WTC11 (cell line): ENCODE measurements around the gene CRACR2A. TPM values are rescaled to one million over a fixed set of nuclear protein-coding genes. Genes with fewer than 3 reads are reported as not detected.

Source experiments
- ATAC-seq: fragments of 200-7000 bp; cut with Tn5 transposase; 2 replicates; pipeline ENCODE4 v1.10.0; 2021; ENCODE audit warnings: mild to moderate bottlenecking, moderate library complexity
- CTCF ChIA-PET: fragments of 300-600 bp; sonication (Branson Sonifier 250); formaldehyde crosslinking; loops from one replicate; lab custom pipeline; 2021; ENCODE audit warnings: antibody characterized with exemption; lab: Charles Lee
- POLR2A ChIA-PET: fragments of 350-600 bp; sonication (Branson Sonifier 250); formaldehyde crosslinking; loops from one replicate; lab custom pipeline; 2021; ENCODE audit warnings: antibody characterized with exemption; lab: Charles Lee
- DNase-seq: peaks from one replicate; pipeline ENCODE4 v3.0.0; 2021; ENCODE audit warnings: low spot score
- H3K27ac Mint-ChIP-seq: 2 replicates; pipeline ENCODE4 v1.8.0; 2021; ENCODE audit warnings: mixed read lengths
- H3K27me3 Mint-ChIP-seq: 2 replicates; pipeline ENCODE4 v1.8.0; 2021; ENCODE audit warnings: low read depth, mild to moderate bottlenecking, moderate library complexity, mixed read lengths
- H3K36me3 Mint-ChIP-seq: 2 replicates; pipeline ENCODE4 v1.8.0; 2021; ENCODE audit warnings: mixed read lengths
- H3K4me1 Mint-ChIP-seq: 2 replicates; pipeline ENCODE4 v1.8.0; 2022; ENCODE audit warnings: mixed read lengths
- H3K4me3 Mint-ChIP-seq: 2 replicates; pipeline ENCODE4 v1.8.0; 2021; ENCODE audit warnings: mild to moderate bottlenecking, moderate library complexity, mixed read lengths
- H3K9me3 Mint-ChIP-seq: 2 replicates; pipeline ENCODE4 v1.8.0; 2021; ENCODE audit warnings: mixed read lengths
- AR ChIP-seq: fragments of 250-450 bp; sonication (Bioruptor Pico); IDR thresholded peaks from 2 replicates; pipeline ENCODE4 v1.9.0; 2021; ENCODE audit warnings: mild to moderate bottlenecking
- ATF2 ChIP-seq: sonication (generic); formaldehyde crosslinking; IDR thresholded peaks from 2 replicates; pipeline ENCODE4 v1.8.1; 2022; ENCODE audit warnings: low read depth, missing genetic modification reagents, borderline replicate concordance
- E2F4 ChIP-seq: sonication (generic); formaldehyde crosslinking; IDR thresholded peaks from 2 replicates; pipeline ENCODE4 v1.8.1; 2022; ENCODE audit warnings: low read depth, mild to moderate bottlenecking, moderate library complexity, missing genetic modification reagents, borderline replicate concordance
- ELF4 ChIP-seq: sonication (generic); formaldehyde crosslinking; IDR thresholded peaks from 2 replicates; pipeline ENCODE4 v1.8.1; 2022; ENCODE audit warnings: low read depth, mild to moderate bottlenecking, moderate library complexity, missing genetic modification reagents
- ESRRA ChIP-seq: sonication (generic); formaldehyde crosslinking; IDR thresholded peaks from 2 replicates; pipeline ENCODE4 v1.8.1; 2022; ENCODE audit warnings: mild to moderate bottlenecking, missing genetic modification reagents, borderline replicate concordance
- FOXJ3 ChIP-seq: sonication (generic); formaldehyde crosslinking; IDR thresholded peaks from 2 replicates; pipeline ENCODE4 v1.9.0; 2021; ENCODE audit warnings: missing genetic modification reagents, mild to moderate bottlenecking, borderline replicate concordance
- GRHL2 ChIP-seq: fragments of 250-450 bp; sonication (Bioruptor Pico); IDR thresholded peaks from 2 replicates; pipeline ENCODE4 v1.8.0; 2022; ENCODE audit warnings: mild to moderate bottlenecking, moderate library complexity; ENCODE audit not compliant: insufficient replicate concordance, severe bottlenecking
- HMGXB4 ChIP-seq: sonication (generic); formaldehyde crosslinking; IDR thresholded peaks from 2 replicates; pipeline ENCODE4 v1.8.1; 2023; ENCODE audit warnings: mild to moderate bottlenecking, moderate library complexity, missing genetic modification reagents
- JAZF1 ChIP-seq: fragments of 250-450 bp; sonication (Bioruptor Pico); IDR thresholded peaks from 2 replicates; pipeline ENCODE4 v1.9.0; 2021; ENCODE audit warnings: moderate library complexity, mild to moderate bottlenecking, inconsistent platforms
- MXD4 ChIP-seq: fragments of 250-450 bp; sonication (Bioruptor Pico); IDR thresholded peaks from 2 replicates; pipeline ENCODE4 v1.8.0; 2021; ENCODE audit warnings: mild to moderate bottlenecking, moderate library complexity, borderline replicate concordance
- MYBL2 ChIP-seq: sonication (generic); formaldehyde crosslinking; IDR thresholded peaks from 2 replicates; pipeline ENCODE4 v1.8.1; 2023; ENCODE audit warnings: mild to moderate bottlenecking, moderate library complexity, missing genetic modification reagents
- NR1H2 ChIP-seq: sonication (generic); formaldehyde crosslinking; IDR thresholded peaks from 2 replicates; pipeline ENCODE4 v1.9.0; 2021; ENCODE audit warnings: mild to moderate bottlenecking, moderate library complexity, missing genetic modification reagents
- RELA ChIP-seq: sonication (generic); formaldehyde crosslinking; IDR thresholded peaks from 2 replicates; pipeline ENCODE4 v1.8.1; 2022; ENCODE audit warnings: missing genetic modification reagents, mild to moderate bottlenecking, borderline replicate concordance
- RORB ChIP-seq: fragments of 250-450 bp; sonication (Bioruptor Pico); IDR thresholded peaks from 2 replicates; pipeline ENCODE4 v1.9.0; 2021; ENCODE audit warnings: mild to moderate bottlenecking
- TCF7 ChIP-seq: sonication (generic); formaldehyde crosslinking; IDR thresholded peaks from 2 replicates; pipeline ENCODE4 v1.8.0; 2022; ENCODE audit warnings: mild to moderate bottlenecking, low read depth, missing genetic modification reagents, moderate library complexity
- TP53 ChIP-seq: sonication (generic); formaldehyde crosslinking; IDR thresholded peaks from 2 replicates; pipeline ENCODE4 v1.8.1; 2023; ENCODE audit warnings: mild to moderate bottlenecking, missing genetic modification reagents
- USF2 ChIP-seq: sonication (generic); formaldehyde crosslinking; IDR thresholded peaks from 2 replicates; pipeline ENCODE4 v1.8.1; 2023; ENCODE audit warnings: mild to moderate bottlenecking, missing genetic modification reagents, moderate library complexity
- ZBTB21 ChIP-seq: sonication (generic); formaldehyde crosslinking; IDR thresholded peaks from 2 replicates; pipeline ENCODE4 v1.8.1; 2023; ENCODE audit warnings: mild to moderate bottlenecking, missing genetic modification reagents, borderline replicate concordance
- ZNF138 ChIP-seq: sonication (generic); formaldehyde crosslinking; conservative IDR thresholded peaks from 2 replicates; pipeline ENCODE4 v1.8.1; 2022; ENCODE audit warnings: mild to moderate bottlenecking, moderate library complexity, missing genetic modification reagents
- ZNF219 ChIP-seq: sonication (generic); formaldehyde crosslinking; IDR thresholded peaks from 2 replicates; pipeline ENCODE4 v1.8.0; 2023; ENCODE audit warnings: missing genetic modification reagents, mild to moderate bottlenecking, borderline replicate concordance
- ZNF263 ChIP-seq: sonication (generic); formaldehyde crosslinking; IDR thresholded peaks from 2 replicates; pipeline ENCODE4 v1.8.1; 2022; ENCODE audit warnings: low read depth, mild to moderate bottlenecking, moderate library complexity, missing genetic modification reagents
- ZNF317 ChIP-seq: sonication (generic); formaldehyde crosslinking; IDR thresholded peaks from 2 replicates; pipeline ENCODE4 v1.8.1; 2023; ENCODE audit warnings: low read depth, mild to moderate bottlenecking, moderate library complexity, missing genetic modification reagents, borderline replicate concordance
- ZNF423 ChIP-seq: fragments of 250-450 bp; sonication (Bioruptor Pico); IDR thresholded peaks from 2 replicates; pipeline ENCODE4 v2.1.2; 2022; ENCODE audit warnings: mild to moderate bottlenecking, moderate library complexity
- ZNF671 ChIP-seq: fragments of 250-450 bp; sonication (Bioruptor Pico); IDR thresholded peaks from 2 replicates; pipeline ENCODE4 v1.8.0; 2021; ENCODE audit warnings: mild to moderate bottlenecking
- total RNA-seq: library from RNA; stranded (reverse); gene quantifications from 3 replicates; pipeline ENCODE4 v1.2.3, GENCODE V29; 2021

The CRACR2A gene
- total RNA-seq, 1 experiment from 2014 or later: 2.6 TPM

GRCh38 chr12:3629057-3629830 is 123.7 kb downstream of the CRACR2A start (continued):
- TF ChIP-seq ATF2 (CRISPR knock-in tag) (no peak), NR1H2 (CRISPR knock-in tag) (no peak), ZNF263 (no peak), MYBL2 (no peak), ZNF138 (CRISPR knock-in tag) (no peak), ZNF219 (CRISPR knock-in tag) (no peak), RORB (CRISPR knock-in tag) (no peak), AR (CRISPR knock-in tag) (no peak), ZBTB21 (no peak), USF2 (CRISPR knock-in tag) (no peak)

- ATAC-seq (no peak), DNase-seq (no peak)
- no peak overlapping the region for H3K4me3 Mint-ChIP-seq
- no peak overlapping the region for H3K27ac Mint-ChIP-seq
- no peaks in the 10 kb centered on the region for H3K36me3 Mint-ChIP-seq
- TF ChIP-seq MXD4 (CRISPR knock-in tag) (no peak), TCF7 (CRISPR knock-in tag) (no peak), HMGXB4 (no peak)
- H3K4me1 Mint-ChIP-seq: peaks cover 8% of the 10 kb centered on the region
- no peaks in the 10 kb centered on the region for H3K9me3 Mint-ChIP-seq
- CTCF ChIA-PET: interaction anchor here (0.9 to 2.4 kb wide), 6 partner anchors 15 to 329 kb away, joined by 3 to 6 read pairs (median 5); no protein-coding TSS in a partner anchor
- POLR2A ChIA-PET: no interaction called here
- no peaks in the 10 kb centered on the region for H3K27me3 Mint-ChIP-seq
Observed at GRCh38 chr12:3628629-3629028, 124.3 kb downstream of the CRACR2A start.

GRCh38 chr12:3627336-3627735 is 125.6 kb downstream of the CRACR2A start:
- no peaks in the 10 kb centered on the region for H3K27me3 Mint-ChIP-seq
- peaks cover 7% of the 10 kb centered on the region for H3K4me1 Mint-ChIP-seq
- ChIA-PET POLR2A (no interaction called here), CTCF (no interaction called here)
- no peak overlapping the region for H3K27ac Mint-ChIP-seq
- ATAC-seq (no peak), DNase-seq (no peak)
- H3K36me3 Mint-ChIP-seq: no peaks in the 10 kb centered on the region
- H3K9me3 Mint-ChIP-seq: no peaks in the 10 kb centered on the region
- H3K4me3 Mint-ChIP-seq: no peak overlapping the region
- TF ChIP-seq RELA (no peak), ZBTB21 (no peak), ATF2 (CRISPR knock-in tag) (no peak), GRHL2 (no peak), ZNF317 (CRISPR knock-in tag) (no peak), JAZF1 (no peak), ZNF671 (no peak), ZNF423 (CRISPR knock-in tag) (no peak), ZNF263 (no peak), ELF4 (CRISPR knock-in tag) (no peak), ESRRA (CRISPR knock-in tag) (no peak), TP53 (CRISPR knock-in tag) (no peak), FOXJ3 (CRISPR knock-in tag) (no peak), E2F4 (no peak)
